B cell (primary cell): Measurements from ENCODE around the gene IL5RA.

Experiments used
- EZH2 ChIP-seq: IDR thresholded peaks from 2 replicates; pipeline ENCODE4 v1.6.1; 2012; ENCODE audit warnings: borderline replicate concordance, low read depth, mild to moderate bottlenecking, moderate library complexity, low read length; ENCODE audit not compliant: insufficient read depth, poor library complexity, severe bottlenecking
- TF ChIP-seq, protein P1 (sequence below): fragments of 200-600 bp; IDR thresholded peaks from one replicate; pipeline ENCODE4 v1.8.0; 2022; ENCODE audit warnings: antibody characterized with exemption, mild to moderate bottlenecking

DNA sequence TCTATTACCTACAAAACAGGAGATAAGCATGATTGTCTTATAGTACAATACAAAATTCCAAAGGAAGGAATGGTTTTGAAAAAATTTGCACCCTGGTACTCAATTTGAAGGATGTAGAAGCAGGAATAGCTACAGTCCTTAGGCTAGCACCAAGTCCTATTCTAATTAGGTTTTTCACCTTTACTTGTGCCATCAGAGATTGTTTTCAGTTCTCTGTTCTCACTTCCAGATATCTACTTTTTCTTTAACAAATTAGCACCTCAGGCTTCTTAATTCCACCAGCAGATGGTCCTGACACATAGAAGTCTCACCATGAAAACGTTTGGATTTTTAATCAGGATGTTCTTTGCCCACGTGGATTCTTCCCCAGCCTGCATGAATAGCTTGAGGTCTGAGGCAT is 43.8 kb downstream of the IL5RA start:
- TF ChIP-seq, protein P1, sequence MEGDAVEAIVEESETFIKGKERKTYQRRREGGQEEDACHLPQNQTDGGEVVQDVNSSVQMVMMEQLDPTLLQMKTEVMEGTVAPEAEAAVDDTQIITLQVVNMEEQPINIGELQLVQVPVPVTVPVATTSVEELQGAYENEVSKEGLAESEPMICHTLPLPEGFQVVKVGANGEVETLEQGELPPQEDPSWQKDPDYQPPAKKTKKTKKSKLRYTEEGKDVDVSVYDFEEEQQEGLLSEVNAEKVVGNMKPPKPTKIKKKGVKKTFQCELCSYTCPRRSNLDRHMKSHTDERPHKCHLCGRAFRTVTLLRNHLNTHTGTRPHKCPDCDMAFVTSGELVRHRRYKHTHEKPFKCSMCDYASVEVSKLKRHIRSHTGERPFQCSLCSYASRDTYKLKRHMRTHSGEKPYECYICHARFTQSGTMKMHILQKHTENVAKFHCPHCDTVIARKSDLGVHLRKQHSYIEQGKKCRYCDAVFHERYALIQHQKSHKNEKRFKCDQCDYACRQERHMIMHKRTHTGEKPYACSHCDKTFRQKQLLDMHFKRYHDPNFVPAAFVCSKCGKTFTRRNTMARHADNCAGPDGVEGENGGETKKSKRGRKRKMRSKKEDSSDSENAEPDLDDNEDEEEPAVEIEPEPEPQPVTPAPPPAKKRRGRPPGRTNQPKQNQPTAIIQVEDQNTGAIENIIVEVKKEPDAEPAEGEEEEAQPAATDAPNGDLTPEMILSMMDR = no peak
- TF ChIP-seq EZH2 = no peak
